Measurements from ENCODE around the gene PPP1R14B. TPM values are rescaled to one million over a fixed set of nuclear protein-coding genes. Genes with fewer than 3 reads are reported as not detected.

Gene PPP1R14B
- total RNA-seq, 2 experiments from 2014 or later = 142 to 177 TPM

- peak overlapping the region; percentile 81 for H3K4me3 Mint-ChIP-seq
- no peaks in the 10 kb centered on the region for H3K27me3 Mint-ChIP-seq
- DNase-seq (peak; percentile 69), ATAC-seq (peak; percentile 48)
- H3K27ac Mint-ChIP-seq = peak overlapping the region; percentile 73
- H3K36me3 Mint-ChIP-seq = peaks cover 3% of the 10 kb centered on the region
- peaks cover 38% of the 10 kb centered on the region for H3K4me1 Mint-ChIP-seq
- no peaks in the 10 kb centered on the region for H3K9me3 Mint-ChIP-seq (ENCODE audit: low read depth)
- CTCF ChIA-PET = interaction anchor here (0.6 to 2.3 kb wide), 3 partner anchors 17 to 44 kb away, joined by 3 to 7 read pairs (median 6); no protein-coding TSS in a partner anchor
These were observed 11.9 kb downstream of the PPP1R14B start for GRCh38 chr11:64234647-64235379.

GRCh38 chr11:64233913-64234586, 12.7 kb downstream of the PPP1R14B start, which contains the start of gene VEGFB:
VEGFB (plus strand) TSS chr11:64234584; CDS start chr11:64234834, 250 bp downstream.
- H3K27ac Mint-ChIP-seq = peak within 1 kb of the TSS; percentile 73
- no peaks in the 10 kb centered on the region for H3K9me3 Mint-ChIP-seq (ENCODE audit: low read depth)

GRCh38 chr11:64232967-64233315, 13.8 kb downstream of the PPP1R14B start:
- CTCF ChIA-PET = interaction anchor here (0.6 to 1.6 kb wide), 2 partner anchors 29 to 1501 kb away, joined by 4 to 5 read pairs; no protein-coding TSS in a partner anchor
- Mint-ChIP-seq H3K4me3 (no peak overlapping the region), H3K9me3 (ENCODE audit: low read depth) (no peaks in the 10 kb centered on the region), H3K4me1 (peaks cover 46% of the 10 kb centered on the region), H3K36me3 (peaks cover 5% of the 10 kb centered on the region), H3K27me3 (no peaks in the 10 kb centered on the region), H3K27ac (no peak overlapping the region)
- ATAC-seq (no peak), DNase-seq (no peak)

More at GRCh38 chr11:64233913-64234586, 12.7 kb downstream of the PPP1R14B start, which contains the start of gene VEGFB:
- Mint-ChIP-seq H3K4me1 (peaks cover 43% of the 10 kb centered on the region), H3K4me3 (peak within 1 kb of the TSS; percentile 81), H3K27me3 (no peaks in the 10 kb centered on the region), H3K36me3 (peaks cover 3% of the 10 kb centered on the region)
- ATAC-seq = peak; percentile 57
- CTCF ChIA-PET = interaction anchor here (0.7 to 1.6 kb wide), 2 partner anchors 30 to 43 kb away, joined by 3 to 5 read pairs; no protein-coding TSS in a partner anchor
- DNase-seq = peak; percentile 80

- Mint-ChIP-seq H3K27ac (peak overlapping the region; percentile 23), H3K9me3 (ENCODE audit: low read depth) (no peaks in the 10 kb centered on the region), H3K36me3 (peaks cover 5% of the 10 kb centered on the region), H3K4me1 (peaks cover 45% of the 10 kb centered on the region), H3K4me3 (peak overlapping the region; percentile 76), H3K27me3 (no peaks in the 10 kb centered on the region)
- DNase-seq = no peak
- no peak for ATAC-seq
- CTCF ChIA-PET = interaction anchor here (1.0 to 3.5 kb wide), 3 partner anchors 9 to 28 kb away, joined by 4 to 18 read pairs (median 5); partner anchors contain the start of genes FERMT3 and FKBP2
These were observed 14.4 kb downstream of the PPP1R14B start for GRCh38 chr11:64232182-64232966.

GRCh38 chr11:64231546-64231945, 15.2 kb downstream of the PPP1R14B start:
- Mint-ChIP-seq H3K9me3 (ENCODE audit: low read depth) (no peaks in the 10 kb centered on the region), H3K4me3 (peak overlapping the region; percentile 76), H3K4me1 (peaks cover 48% of the 10 kb centered on the region), H3K27me3 (no peaks in the 10 kb centered on the region), H3K27ac (no peak overlapping the region), H3K36me3 (peaks cover 1% of the 10 kb centered on the region)
- CTCF ChIA-PET = interaction anchor here (1.0 to 3.5 kb wide), 3 partner anchors 10 to 25 kb away, joined by 4 to 18 read pairs (median 5); partner anchors contain the start of genes FERMT3 and FKBP2
- ATAC-seq (no peak), DNase-seq (no peak)

- Mint-ChIP-seq H3K4me3 (peak overlapping the region; percentile 76), H3K36me3 (peaks cover 1% of the 10 kb centered on the region), H3K27ac (peak overlapping the region; percentile 85), H3K4me1 (peaks cover 48% of the 10 kb centered on the region), H3K9me3 (ENCODE audit: low read depth) (no peaks in the 10 kb centered on the region), H3K27me3 (no peaks in the 10 kb centered on the region)
- no peak for DNase-seq
- no peak for ATAC-seq
- CTCF ChIA-PET = interaction anchor here (1.0 to 3.5 kb wide), 4 partner anchors 10 to 29 kb away, joined by 3 to 18 read pairs (median 4); partner anchors contain the start of genes FERMT3 and FKBP2
These were observed 15.8 kb downstream of the PPP1R14B start for GRCh38 chr11:64230985-64231365.

GRCh38 chr11:64230171-64230984, 16.4 kb downstream of the PPP1R14B start, which contains the start of gene DNAJC4:
DNAJC4 (plus strand) TSS chr11:64230548; CDS start chr11:64230855, 307 bp downstream.
- peaks cover 43% of the 10 kb centered on the region for H3K4me1 Mint-ChIP-seq
- peaks cover 1% of the 10 kb centered on the region for H3K36me3 Mint-ChIP-seq
- ATAC-seq = peak; percentile 62
- no peaks in the 10 kb centered on the region for H3K27me3 Mint-ChIP-seq
- H3K9me3 Mint-ChIP-seq (ENCODE audit: low read depth) = no peaks in the 10 kb centered on the region
- peak; percentile 95 for DNase-seq
- CTCF ChIA-PET = interaction anchor here (1.0 to 3.5 kb wide), 5 partner anchors 15 to 101 kb away, joined by 3 to 18 read pairs (median 5); partner anchors contain the start of gene FERMT3
- H3K27ac Mint-ChIP-seq = peak within 1 kb of the TSS; percentile 85
- peak within 1 kb of the TSS; percentile 76 for H3K4me3 Mint-ChIP-seq

- no peak for ATAC-seq
- DNase-seq = no peak
- Mint-ChIP-seq H3K4me1 (peaks cover 45% of the 10 kb centered on the region), H3K27ac (peak overlapping the region; percentile 85), H3K9me3 (ENCODE audit: low read depth) (no peaks in the 10 kb centered on the region), H3K27me3 (no peaks in the 10 kb centered on the region), H3K36me3 (peaks cover 1% of the 10 kb centered on the region), H3K4me3 (peak overlapping the region; percentile 76)
- CTCF ChIA-PET = interaction anchor here (1.0 to 3.5 kb wide), 4 partner anchors 23 to 102 kb away, joined by 3 to 18 read pairs (median 4); partner anchors contain the start of gene FERMT3
These were observed 17.0 kb downstream of the PPP1R14B start for GRCh38 chr11:64229744-64230170.

- CTCF ChIA-PET = interaction anchor here (0.6 to 3.5 kb wide), 6 partner anchors 22 to 102 kb away, joined by 3 to 18 read pairs (median 4); partner anchors contain the start of genes FERMT3 and PLCB3
- H3K9me3 Mint-ChIP-seq (ENCODE audit: low read depth) = no peaks in the 10 kb centered on the region
- peaks cover 49% of the 10 kb centered on the region for H3K4me1 Mint-ChIP-seq
- H3K4me3 Mint-ChIP-seq = peak overlapping the region; percentile 76
- H3K27me3 Mint-ChIP-seq = no peaks in the 10 kb centered on the region
- H3K27ac Mint-ChIP-seq = peak overlapping the region; percentile 85
- DNase-seq (no peak), ATAC-seq (no peak)
- peaks cover 1% of the 10 kb centered on the region for H3K36me3 Mint-ChIP-seq
These were observed 17.5 kb downstream of the PPP1R14B start for GRCh38 chr11:64229090-64229743.

GRCh38 chr11:64227405-64227956, 19.3 kb downstream of the PPP1R14B start:
- H3K4me1 Mint-ChIP-seq = peaks cover 46% of the 10 kb centered on the region
- no peaks in the 10 kb centered on the region for H3K27me3 Mint-ChIP-seq
- peak overlapping the region; percentile 87 for H3K4me3 Mint-ChIP-seq
- no peak for DNase-seq
- no peak for ATAC-seq
- CTCF ChIA-PET = interaction anchor here (1.1 to 3.4 kb wide), 10 partner anchors 9 to 90 kb away, joined by 3 to 36 read pairs (median 10); partner anchors contain the start of genes ESRRA, FERMT3, PLCB3 and PPP1R14B
- H3K36me3 Mint-ChIP-seq = peaks cover 1% of the 10 kb centered on the region
- H3K27ac Mint-ChIP-seq = peak overlapping the region; percentile 88
- H3K9me3 Mint-ChIP-seq (ENCODE audit: low read depth) = no peaks in the 10 kb centered on the region

GRCh38 chr11:64226507-64227051, 20.2 kb downstream of the PPP1R14B start:
- no peaks in the 10 kb centered on the region for H3K9me3 Mint-ChIP-seq (ENCODE audit: low read depth)
- peaks cover 40% of the 10 kb centered on the region for H3K4me1 Mint-ChIP-seq
- peak overlapping the region; percentile 88 for H3K27ac Mint-ChIP-seq
- peak; percentile 85 for DNase-seq
- peak; percentile 48 for ATAC-seq
- peaks cover 3% of the 10 kb centered on the region for H3K36me3 Mint-ChIP-seq
- CTCF ChIA-PET = interaction anchor here (0.8 to 3.4 kb wide), 18 partner anchors 10 to 1440 kb away, joined by 3 to 36 read pairs (median 6); partner anchors contain the start of genes CCDC88B, ESRRA, FERMT3 and FKBP2
- peak overlapping the region; percentile 87 for H3K4me3 Mint-ChIP-seq
- no peaks in the 10 kb centered on the region for H3K27me3 Mint-ChIP-seq

Measured in activated CD8-positive, alpha-beta memory T cell treated with anti-CD3 and anti-CD28 coated beads, Interleukin-2, amount 10 ng/mL, durations not matched to agents 7 days and 5 days (primary cell).